ENCODE measurements around the gene OCSTAMP.

Gene OCSTAMP

GRCh38 chr20:46552460-46553420, 2.3 kb upstream of the OCSTAMP start:
- DNase-seq (ENCODE audit: low read depth) = no peak

- DNase-seq (ENCODE audit: low read depth) = no peak
Measured at GRCh38 chr20:46551522-46552381, 1.3 kb upstream of the OCSTAMP start.

- no peak for DNase-seq (ENCODE audit: low read depth)
Measured at GRCh38 chr20:46549188-46549972, 1.1 kb downstream of the OCSTAMP start.

GRCh38 chr20:46548688-46549087, 1.8 kb downstream of the OCSTAMP start:
- DNase-seq (ENCODE audit: low read depth) = no peak

GRCh38 chr20:46547995-46548394, 2.5 kb downstream of the OCSTAMP start:
- no peak for DNase-seq (ENCODE audit: low read depth)

GRCh38 chr20:46546936-46547335, 3.5 kb downstream of the OCSTAMP start:
- no peak for DNase-seq (ENCODE audit: low read depth)

- no peak for DNase-seq (ENCODE audit: low read depth)
Measured at GRCh38 chr20:46546298-46546697, 4.2 kb downstream of the OCSTAMP start.

- DNase-seq (ENCODE audit: low read depth) = no peak
Measured at GRCh38 chr20:46545827-46546138, 4.7 kb downstream of the OCSTAMP start.

GRCh38 chr20:46545077-46545826, 5.2 kb downstream of the OCSTAMP start:
- no peak for DNase-seq (ENCODE audit: low read depth)

- no peak for DNase-seq (ENCODE audit: low read depth)
Measured at GRCh38 chr20:46544576-46544975, 5.9 kb downstream of the OCSTAMP start.

GRCh38 chr20:46543959-46544358, 6.5 kb downstream of the OCSTAMP start:
- DNase-seq (ENCODE audit: low read depth) = no peak

GRCh38 chr20:46543033-46543432, 7.4 kb downstream of the OCSTAMP start:
- no peak for DNase-seq (ENCODE audit: low read depth)

GRCh38 chr20:46541229-46541935, 9.1 kb downstream of the OCSTAMP start:
- no peak for DNase-seq (ENCODE audit: low read depth)

- DNase-seq (ENCODE audit: low read depth) = no peak
Measured at GRCh38 chr20:46539113-46539512, 11.3 kb downstream of the OCSTAMP start.

- DNase-seq (ENCODE audit: low read depth) = no peak
Measured at GRCh38 chr20:46530640-46531039, 19.8 kb downstream of the OCSTAMP start.

- no peak for DNase-seq (ENCODE audit: low read depth)
Measured at GRCh38 chr20:46523696-46524328, 26.6 kb downstream of the OCSTAMP start.

- no peak for DNase-seq (ENCODE audit: low read depth)
Measured at GRCh38 chr20:46523108-46523507, 27.3 kb downstream of the OCSTAMP start.

GRCh38 chr20:46520976-46521579, 29.4 kb downstream of the OCSTAMP start:
- peak; percentile 7 for DNase-seq (ENCODE audit: low read depth)

GRCh38 chr20:46520540-46520939, 29.9 kb downstream of the OCSTAMP start:
- DNase-seq (ENCODE audit: low read depth) = no peak
